Urinary bladder (tissue), 4 donors: ENCODE data around the gene HOXA13. TPM values are rescaled to one million over a fixed set of nuclear protein-coding genes. Genes with fewer than 3 reads are reported as not detected.
A peak's percentile ranks its signal among the peaks of the same experiment; 100 is the strongest.

ENCODE experiments used
- DNase-seq: peaks from one replicate; pipeline ENCODE4 v3.0.0-alpha.2; 2015; ENCODE audit errors: extremely low spot score
- H3K27ac ChIP-seq: one replicate; pipeline ENCODE4 v1.5.1; 2013; ENCODE audit warnings: low read depth, mild to moderate bottlenecking, moderate library complexity
- H3K36me3 ChIP-seq: one replicate; pipeline ENCODE4 v1.6.1; 2013; ENCODE audit warnings: mild to moderate bottlenecking, moderate library complexity; ENCODE audit not compliant: insufficient read depth
- H3K4me1 ChIP-seq: one replicate; pipeline ENCODE4 v1.6.1; 2013; ENCODE audit warnings: mild to moderate bottlenecking, moderate library complexity; ENCODE audit not compliant: insufficient read depth
- H3K4me3 ChIP-seq: one replicate; pipeline ENCODE4 v1.5.1; 2013; ENCODE audit warnings: low read depth, low read length
- WGBS: extraction: QIAGEN DNeasy Blood & Tissue Kit; methylation state at CpG from one replicate; pipeline ENCODE4 v1.1.7; 2013; 5-methylcytosine and 5-hydroxymethylcytosine counted together
- polyA plus RNA-seq: library from polyadenylated mRNA; stranded (reverse); fragments of 200-250 nt; gene quantifications from one replicate; pipeline ENCODE4 v1.2.3, GENCODE V29; 2013
- total RNA-seq: library from RNA; depleted of rRNA; stranded (reverse); fragments of >200 nt; gene quantifications from one replicate; pipeline ENCODE4 v1.2.3, GENCODE V29; 2014
- donor health status: healthy with polysubstance abuse.
- donor health status: healthy.

Gene HOXA13
- total and polyA plus RNA-seq, 2 donors: 24.4 to 43.2 TPM

DNA sequence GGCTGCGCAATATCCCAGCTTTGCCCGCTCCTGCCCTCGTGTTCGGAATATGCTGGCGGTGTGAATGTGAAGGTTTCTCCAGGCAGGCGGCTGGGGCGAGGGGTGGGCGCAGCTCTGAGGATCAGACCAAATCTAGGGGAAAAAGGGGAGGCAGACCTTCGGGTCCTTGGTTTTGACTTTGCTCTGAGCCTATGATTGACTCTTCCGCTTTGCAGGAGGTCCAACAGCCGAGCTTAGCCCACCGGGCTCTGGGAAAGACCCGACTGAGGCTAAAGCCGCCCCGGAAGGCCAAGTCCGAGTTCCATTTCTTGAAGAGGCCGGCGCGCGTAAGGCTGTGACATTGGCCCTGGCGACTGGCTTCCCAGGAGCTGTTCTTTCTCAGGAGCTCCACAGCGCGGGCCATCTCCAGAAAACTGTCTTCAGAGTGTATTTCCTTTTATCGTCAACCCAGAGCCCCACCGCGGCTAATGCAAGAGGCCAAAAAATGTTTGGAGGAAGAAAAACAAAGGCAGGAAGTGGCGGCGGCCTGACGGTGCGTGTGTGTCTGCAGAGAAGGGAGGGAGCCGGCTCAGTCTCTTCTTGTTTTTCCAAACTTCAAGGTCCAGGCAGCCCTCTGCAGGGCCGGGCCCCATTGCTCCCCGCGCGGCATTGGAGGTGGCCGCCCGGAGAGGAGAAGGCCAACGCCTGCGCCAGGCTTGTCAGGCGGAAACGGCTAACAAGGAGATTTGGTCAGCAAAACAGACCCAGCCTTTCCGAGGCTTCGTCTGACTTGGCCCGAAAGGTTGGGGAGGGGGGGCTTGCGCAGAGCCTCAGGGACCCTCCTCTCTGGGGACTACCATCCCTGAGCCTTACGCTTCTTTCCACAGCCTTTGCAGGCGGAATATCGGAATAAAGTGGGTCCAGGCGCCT is 11.3 kb downstream of the HOXA13 start:
- Histone ChIP-seq H3K4me3 (peak overlapping the region; percentile 54), H3K4me1 (peaks cover 1% of the 10 kb centered on the region)

DNA sequence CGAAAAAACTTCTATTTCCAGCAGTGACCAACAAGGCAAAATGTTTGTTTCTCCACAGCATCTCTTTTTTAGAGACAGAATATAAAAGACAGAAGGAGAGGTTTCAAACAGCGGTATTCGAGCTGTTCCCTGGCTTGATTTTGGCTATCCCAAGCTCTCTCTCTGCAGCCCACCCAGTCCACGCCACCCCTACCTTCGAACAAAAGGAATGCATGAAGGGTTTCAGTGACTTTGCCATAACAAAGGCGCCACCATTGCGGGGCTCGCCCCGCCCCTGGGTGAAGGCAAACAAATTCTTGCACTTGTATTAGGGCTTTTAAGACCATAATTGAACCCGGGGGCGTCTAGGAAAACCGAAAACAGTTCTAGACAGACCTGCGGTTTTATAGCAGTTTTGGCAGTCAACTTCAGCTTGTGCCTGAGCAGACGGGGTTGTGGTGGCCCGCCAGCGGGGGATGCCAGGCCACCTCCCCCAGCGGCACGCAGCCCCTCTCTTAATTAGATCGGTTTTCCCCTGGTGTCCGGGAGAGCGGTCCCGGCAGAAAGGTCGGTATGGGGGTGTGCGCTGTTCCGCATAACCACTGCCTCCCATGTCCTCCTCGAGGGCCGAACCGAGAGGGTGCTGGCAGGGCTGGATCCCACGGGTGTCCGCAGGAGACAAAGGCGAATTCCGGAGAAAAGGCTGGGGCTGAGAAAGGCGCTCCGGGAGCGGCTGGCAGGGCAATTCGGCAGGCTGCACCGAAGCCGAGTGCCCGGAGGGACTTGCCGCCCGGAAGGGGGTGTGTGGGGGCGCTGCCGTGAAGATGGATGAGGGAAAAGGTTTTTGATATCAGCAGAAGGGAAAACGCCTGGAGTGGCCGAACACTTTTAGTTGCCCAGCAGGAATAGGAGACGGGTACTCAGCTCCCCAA is 12.2 kb downstream of the HOXA13 start:
- 5% methylated on average over 46 of the region's 46 CpGs for WGBS
- Histone ChIP-seq H3K4me1 (peaks cover 1% of the 10 kb centered on the region), H3K27ac (peak overlapping the region; percentile 95), H3K4me3 (peak overlapping the region; percentile 54), H3K36me3 (no peaks in the 10 kb centered on the region)
- no peak for DNase-seq

More for the DNA sequence above, 11.3 kb downstream of the HOXA13 start:
- H3K36me3 ChIP-seq: no peaks in the 10 kb centered on the region
- WGBS: 3% methylated on average over 49 of the region's 49 CpGs
- H3K27ac ChIP-seq: peak overlapping the region; percentile 95
- DNase-seq: no peak

- Histone ChIP-seq H3K4me3 (peak overlapping the region; percentile 57), H3K36me3 (no peaks in the 10 kb centered on the region), H3K27ac (peak overlapping the region; percentile 97), H3K4me1 (peaks cover 1% of the 10 kb centered on the region)
- 19% methylated on average over 4 of the region's 4 CpGs for WGBS
- no peak for DNase-seq
Observed at GRCh38 chr7:27186668-27187474, 13.0 kb downstream of the HOXA13 start.

DNA sequence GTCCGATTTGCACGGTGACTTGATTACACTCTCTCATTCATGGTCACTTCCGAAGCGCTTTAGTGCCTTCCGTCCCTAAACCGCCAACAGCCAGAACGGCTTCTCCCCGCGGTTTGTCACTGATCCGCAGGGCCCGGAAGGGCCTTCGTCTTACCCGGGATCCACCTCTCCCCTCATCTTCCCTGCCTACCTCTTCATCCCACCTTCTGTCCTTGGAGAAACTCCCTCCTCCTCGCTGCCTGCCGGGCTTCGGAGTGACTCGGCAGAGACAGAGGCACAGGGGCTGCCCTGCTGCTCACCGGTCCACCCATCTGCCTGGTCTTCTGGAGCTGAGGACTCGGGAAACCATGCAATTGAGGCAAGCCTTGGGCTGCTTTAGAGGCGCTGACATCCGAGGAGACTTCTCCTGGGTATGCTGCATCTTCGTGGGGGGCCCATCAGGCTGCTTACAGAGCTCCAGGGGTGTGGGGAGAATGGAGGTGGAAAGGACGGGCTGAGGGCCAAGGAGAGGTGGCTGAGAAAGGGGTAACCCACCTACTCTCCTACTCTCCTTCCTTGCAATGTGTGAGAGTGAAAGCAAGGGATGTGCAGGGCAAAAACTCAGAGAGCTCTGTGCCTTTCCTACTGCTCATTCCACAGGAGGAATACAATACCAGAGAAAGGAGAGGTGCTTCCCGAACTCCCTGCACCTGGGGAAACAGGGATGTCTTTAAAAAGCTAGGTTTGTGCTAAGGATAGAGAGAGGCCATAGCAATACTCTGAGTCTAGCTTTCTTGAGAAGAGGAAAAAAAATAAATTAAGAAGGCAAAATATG is 13.8 kb downstream of the HOXA13 start:
- no peaks in the 10 kb centered on the region for H3K36me3 ChIP-seq
- 6% methylated on average over 24 of the region's 24 CpGs for WGBS
- H3K27ac ChIP-seq: peak overlapping the region; percentile 97
- peak overlapping the region; percentile 57 for H3K4me3 ChIP-seq
- peaks cover 1% of the 10 kb centered on the region for H3K4me1 ChIP-seq
- no peak for DNase-seq

GRCh38 chr7:27185013-27185853 is 14.7 kb downstream of the HOXA13 start, which contains the start of gene HOXA11:
TSS of gene HOXA11 (minus strand) at chr7:27185232. CDS start at chr7:27185144, 88 bp downstream.
- WGBS: 2% methylated on average over 43 of the region's 43 CpGs
- Histone ChIP-seq H3K4me1 (peaks cover 1% of the 10 kb centered on the region), H3K27ac (peak within 1 kb of the TSS; percentile 97), H3K36me3 (no peaks in the 10 kb centered on the region), H3K4me3 (peak within 1 kb of the TSS; percentile 82)
- peak; percentile 87 for DNase-seq

- Histone ChIP-seq H3K4me3 (peak overlapping the region; percentile 82), H3K4me1 (no peaks in the 10 kb centered on the region), H3K27ac (peak overlapping the region; percentile 95), H3K36me3 (no peaks in the 10 kb centered on the region)
- whole genome bisulfite sequencing: under 1% methylated on average over 72 of the region's 72 CpGs
- no peak for DNase-seq
Observed at GRCh38 chr7:27184337-27185012, 15.4 kb downstream of the HOXA13 start.

GRCh38 chr7:27183682-27184336 is 16.1 kb downstream of the HOXA13 start:
- Histone ChIP-seq H3K27ac (peak overlapping the region; percentile 95), H3K4me3 (peak overlapping the region; percentile 82), H3K36me3 (no peaks in the 10 kb centered on the region), H3K4me1 (no peaks in the 10 kb centered on the region)
- DNase-seq: no peak
- WGBS: under 1% methylated on average over 30 of the region's 30 CpGs

GRCh38 chr7:27182861-27183681 is 16.8 kb downstream of the HOXA13 start:
- no peak for DNase-seq
- H3K4me1 ChIP-seq: no peaks in the 10 kb centered on the region

DNA sequence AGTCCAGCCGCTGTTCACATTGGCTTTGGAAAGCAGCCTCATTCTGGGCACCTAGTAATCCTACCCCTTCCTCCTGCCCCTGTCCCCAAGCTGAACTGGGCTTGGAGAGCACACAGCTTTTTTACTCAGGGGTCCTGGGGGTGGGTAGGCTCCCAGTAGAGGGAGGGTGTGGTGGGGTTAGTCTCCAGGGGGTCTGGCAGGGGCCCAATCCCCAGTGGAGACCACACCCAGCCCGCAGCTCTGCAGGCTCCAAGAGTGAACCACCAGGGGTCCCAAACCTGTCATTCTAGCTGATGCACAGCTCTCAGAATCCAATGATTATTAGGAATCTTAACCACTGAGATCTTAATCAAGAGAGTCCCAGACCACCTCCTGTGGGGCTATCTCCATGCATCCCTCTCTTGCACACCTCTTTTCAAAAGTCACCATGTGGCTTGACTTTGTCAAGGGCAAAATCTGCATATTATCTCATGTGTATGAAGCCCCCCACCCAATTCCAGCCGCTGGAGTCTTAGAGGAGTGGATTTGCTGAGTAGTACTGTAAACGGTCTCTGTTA is 17.5 kb downstream of the HOXA13 start:
- H3K4me1 ChIP-seq: no peaks in the 10 kb centered on the region
- H3K36me3 ChIP-seq: no peaks in the 10 kb centered on the region
- WGBS: 52% methylated on average over 4 of the region's 4 CpGs
- H3K4me3 ChIP-seq: peak overlapping the region; percentile 82
- DNase-seq: no peak
- no peak overlapping the region for H3K27ac ChIP-seq

More at GRCh38 chr7:27182861-27183681, 16.8 kb downstream of the HOXA13 start:
- Histone ChIP-seq H3K36me3 (no peaks in the 10 kb centered on the region), H3K4me3 (peak overlapping the region; percentile 82), H3K27ac (peak overlapping the region; percentile 63)
- 10% methylated on average over 39 of the region's 39 CpGs for WGBS

DNA sequence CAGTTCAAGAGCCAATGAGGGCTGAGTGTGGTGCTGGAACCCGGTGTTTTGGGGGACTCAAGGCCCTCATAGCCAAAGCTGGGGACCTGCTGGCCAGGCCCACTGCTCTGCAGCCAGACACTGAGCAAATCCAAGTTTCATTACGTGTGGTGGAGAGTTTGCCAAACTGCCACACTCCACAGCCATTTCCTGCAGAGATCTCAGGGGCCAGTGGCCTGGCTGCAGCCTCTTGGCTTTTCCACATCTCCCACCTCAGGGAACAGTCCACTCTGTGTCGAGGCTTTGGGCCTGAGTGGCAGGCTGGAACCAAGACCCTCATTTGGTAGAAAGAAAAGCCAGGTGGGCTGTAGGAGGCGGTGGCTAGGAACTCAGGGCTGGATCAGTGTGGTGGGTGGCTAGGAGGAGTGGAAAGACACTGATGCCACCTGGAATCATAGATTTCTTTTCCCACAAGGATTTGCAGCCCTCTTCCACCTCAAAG is 18.1 kb downstream of the HOXA13 start:
- DNase-seq: no peak
- Histone ChIP-seq H3K36me3 (no peaks in the 10 kb centered on the region), H3K4me3 (peak overlapping the region; percentile 11), H3K4me1 (no peaks in the 10 kb centered on the region), H3K27ac (no peak overlapping the region)
- WGBS: 57% methylated on average over 4 of the region's 4 CpGs
